Measurements from ENCODE around the gene TOMM6.
A peak's percentile ranks its signal among the peaks of the same experiment; 100 is the strongest.
"Not testable (repeated sequence)": the region's sequence is repeated elsewhere in the genome, so short reads cannot be mapped to it uniquely, and the experiment has no call there.

The TOMM6 gene

GRCh38 chr6:41785254-41785653 lies 2.2 kb upstream of the TOMM6 start:
- DNase-seq (ENCODE audit: low read depth in 3 of 3) = no peak

DNA sequence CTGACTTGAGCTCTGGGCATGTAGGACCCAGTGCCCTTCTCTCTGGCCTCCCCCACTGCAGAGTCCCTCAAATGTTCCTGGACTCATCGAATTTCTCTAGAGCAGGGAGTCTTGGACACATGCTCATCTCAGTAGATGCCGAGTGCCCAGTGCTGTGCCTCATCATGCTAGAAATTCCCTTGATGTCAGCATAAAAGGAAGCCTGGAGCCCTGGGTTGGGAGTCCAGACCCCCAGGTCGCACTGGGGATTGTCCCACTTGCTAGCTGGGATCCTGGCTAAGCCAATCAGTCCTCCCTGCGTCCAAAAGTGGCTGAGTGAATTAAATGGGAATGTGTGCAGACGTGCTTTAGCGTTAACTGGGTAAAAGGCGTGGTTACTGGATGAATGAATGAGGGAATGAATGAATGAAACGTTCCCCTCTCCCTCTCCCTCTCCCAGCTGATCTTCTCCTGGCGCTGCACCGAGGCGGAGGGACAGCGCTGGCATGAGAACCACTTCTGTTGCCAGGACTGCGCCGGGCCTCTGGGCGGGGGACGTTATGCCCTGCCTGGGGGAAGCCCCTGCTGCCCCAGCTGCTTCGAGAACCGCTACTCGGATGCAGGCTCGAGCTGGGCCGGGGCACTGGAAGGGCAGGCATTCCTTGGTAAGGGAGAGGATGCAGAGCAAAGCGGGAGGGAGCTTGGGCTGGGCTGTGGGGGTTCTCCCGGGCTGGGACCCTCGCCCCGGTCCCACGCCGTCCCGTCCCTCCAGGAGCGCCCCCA lies 1.6 kb upstream of the TOMM6 start:
- no peak for DNase-seq (ENCODE audit: low read depth in 3 of 3)

DNA sequence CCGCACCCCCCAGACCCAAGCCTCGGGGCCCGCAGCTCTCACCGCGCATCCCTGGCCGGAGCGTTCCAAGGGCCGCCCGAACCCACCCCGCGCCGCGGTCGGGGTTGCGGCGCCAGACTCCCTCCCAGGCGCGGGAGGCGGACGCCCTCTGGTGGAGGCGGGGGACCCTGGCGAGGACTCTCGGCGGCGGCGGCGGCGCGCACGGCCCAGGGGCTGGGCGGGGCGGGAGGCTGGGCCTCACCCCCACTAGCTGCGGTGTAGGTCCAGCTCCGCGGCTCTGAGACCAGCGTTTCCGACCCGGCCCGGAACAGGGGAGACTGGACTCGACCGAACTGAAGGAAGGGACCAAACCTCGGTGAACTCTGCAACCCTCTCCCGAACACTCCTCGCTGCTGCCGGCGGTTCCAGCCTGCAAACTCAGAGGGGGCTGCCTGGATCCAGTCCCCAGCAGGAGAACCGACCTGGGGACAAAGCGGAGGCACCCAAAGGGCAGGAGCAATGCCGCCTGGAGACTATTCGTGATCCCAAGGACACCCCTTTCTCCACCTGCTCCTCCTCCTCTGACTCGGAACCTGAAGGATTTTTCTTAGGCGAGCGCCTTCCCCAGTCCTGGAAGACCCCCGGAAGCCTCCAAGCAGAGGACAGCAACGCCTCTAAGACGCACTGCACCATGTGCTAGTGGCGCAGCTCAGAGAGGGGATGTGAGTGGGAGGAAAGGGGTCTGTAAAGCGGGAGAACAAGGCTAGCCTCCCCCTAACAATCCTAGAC lies 859 bp upstream of the TOMM6 start:
- peak; percentile 73 to 90 (median 79) for DNase-seq (ENCODE audit: low read depth in 3 of 3)

DNA sequence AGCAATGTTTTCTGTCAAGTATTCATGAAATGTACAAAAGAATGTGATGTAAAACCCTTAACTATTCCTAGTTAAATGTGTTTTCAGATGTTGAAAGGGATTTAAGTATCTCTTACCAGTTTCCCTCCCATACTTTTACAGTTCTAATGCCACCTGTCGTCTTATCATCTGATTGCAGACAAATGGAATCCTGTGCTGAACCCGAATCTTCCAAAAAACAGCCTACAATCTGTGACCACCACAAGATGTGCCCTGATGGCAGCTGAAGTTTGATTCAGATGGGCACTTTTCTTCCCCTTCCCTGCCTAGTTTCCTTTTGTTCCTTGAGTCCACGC lies 1.9 kb downstream of the TOMM6 start:
- DNase-seq (ENCODE audit: low read depth in 3 of 3) = no peak

GRCh38 chr6:41790045-41790444 lies 2.6 kb downstream of the TOMM6 start:
- no peak for DNase-seq (ENCODE audit: low read depth in 3 of 3)

GRCh38 chr6:41791305-41791704 lies 3.8 kb downstream of the TOMM6 start:
- DNase-seq (ENCODE audit: low read depth in 3 of 3) = no peak

DNA sequence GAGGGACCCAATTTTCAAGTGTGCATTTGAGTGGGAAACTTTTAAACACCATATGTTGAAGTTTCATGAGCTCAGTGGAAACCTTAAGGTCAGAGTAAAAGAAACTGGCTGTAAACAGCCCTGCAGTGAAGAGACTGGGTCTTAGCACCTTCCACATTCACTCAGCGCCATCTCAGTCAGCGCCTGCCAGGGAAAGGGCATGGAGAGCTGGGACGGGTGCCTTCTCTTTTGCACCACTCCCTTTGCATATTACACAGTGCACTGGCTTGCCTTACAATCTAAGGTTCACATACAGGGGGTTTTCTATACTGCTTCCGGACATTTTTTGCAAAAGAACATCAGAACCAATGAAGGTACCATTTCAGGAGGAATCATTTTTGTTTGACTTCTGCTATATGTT lies 4.5 kb downstream of the TOMM6 start:
- DNase-seq (ENCODE audit: low read depth in 3 of 3) = no peak

GRCh38 chr6:41796474-41796873 lies 9.0 kb downstream of the TOMM6 start:
- DNase-seq (ENCODE audit: low read depth in 3 of 3) = no peak

- no peak for DNase-seq (ENCODE audit: low read depth in 3 of 3)
These were observed 11.5 kb downstream of the TOMM6 start for GRCh38 chr6:41798901-41799558.

- no peak for DNase-seq (ENCODE audit: low read depth in 3 of 3)
These were observed 12.0 kb downstream of the TOMM6 start for GRCh38 chr6:41799559-41799911.

- DNase-seq (ENCODE audit: low read depth in 3 of 3) = no peak
These were observed 13.9 kb downstream of the TOMM6 start for GRCh38 chr6:41801380-41801779.

DNA sequence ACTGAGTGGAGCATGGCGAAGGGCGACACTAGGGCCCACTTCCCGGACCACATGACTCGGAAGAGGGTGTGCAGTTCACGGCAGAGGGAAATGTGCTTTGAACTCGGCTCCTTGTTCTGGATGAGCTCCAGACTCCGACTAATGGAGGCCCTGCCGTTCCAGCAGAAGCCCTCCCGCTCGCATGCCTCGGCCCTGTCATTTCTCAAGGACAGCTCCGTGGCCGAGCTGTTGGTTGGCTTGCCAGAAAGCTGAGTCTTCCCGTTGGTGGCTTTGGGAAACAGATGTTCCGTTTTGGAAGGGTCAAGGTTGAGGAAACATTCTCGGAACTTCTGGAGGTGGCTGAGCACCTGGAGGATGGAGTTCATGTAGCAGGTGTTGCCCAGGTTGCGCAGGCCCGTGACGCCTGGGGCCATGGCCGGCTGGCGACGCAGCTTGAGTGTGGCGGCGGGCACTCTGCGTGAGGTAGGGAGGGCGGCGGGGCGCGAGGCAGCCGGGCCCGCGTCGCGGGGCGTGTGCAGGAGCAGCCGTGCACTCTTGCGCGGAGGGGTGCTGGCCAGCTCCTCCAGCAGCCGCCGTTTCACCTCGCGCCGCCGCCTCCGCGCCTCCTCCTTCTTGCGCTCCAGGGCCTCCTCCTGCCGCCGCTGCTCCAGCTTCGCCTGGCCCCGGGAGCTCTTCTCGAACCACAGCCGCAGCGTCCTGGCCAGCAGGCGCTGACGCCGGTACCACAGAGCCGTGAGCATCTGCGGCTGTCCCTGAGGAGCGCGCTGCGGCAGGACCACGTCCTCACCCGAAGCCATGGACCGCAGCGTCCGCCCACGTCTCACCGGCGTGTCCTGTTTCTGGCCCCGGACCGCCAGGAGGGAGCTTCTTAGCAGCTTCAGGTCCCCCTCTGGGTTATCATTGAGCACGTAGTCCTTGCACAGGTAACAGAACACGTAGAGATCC lies 18.6 kb downstream of the TOMM6 start:
- no peak for DNase-seq (ENCODE audit: low read depth in 3 of 3)

DNA sequence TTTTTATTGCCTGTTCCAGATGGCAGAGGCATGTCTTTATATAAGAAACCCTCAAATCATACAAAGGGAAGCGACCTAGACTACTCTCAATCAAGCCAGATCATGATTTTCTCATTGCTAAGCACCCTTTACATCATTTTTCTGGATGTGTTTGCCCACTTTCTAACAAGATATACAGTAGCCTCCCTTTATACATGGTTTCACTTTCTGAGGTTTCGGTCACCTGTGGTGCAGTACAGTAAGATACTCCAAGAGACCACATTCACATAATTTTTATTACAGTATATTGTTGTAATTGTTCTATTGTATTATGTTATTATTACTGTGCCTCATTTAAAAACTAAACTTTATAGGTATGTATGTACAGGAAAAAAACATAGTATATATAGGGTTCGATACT lies 23.6 kb downstream of the TOMM6 start:
- no peak for DNase-seq (ENCODE audit: low read depth in 3 of 3)

- DNase-seq (ENCODE audit: low read depth in 3 of 3) = not testable (repeated sequence)
These were observed 24.5 kb downstream of the TOMM6 start for GRCh38 chr6:41811946-41812345.

- DNase-seq (ENCODE audit: low read depth in 3 of 3) = no peak
These were observed 26.0 kb downstream of the TOMM6 start for GRCh38 chr6:41813469-41813868.

- no peak for DNase-seq (ENCODE audit: low read depth in 3 of 3)
These were observed 26.5 kb downstream of the TOMM6 start for GRCh38 chr6:41813956-41814355.

DNA sequence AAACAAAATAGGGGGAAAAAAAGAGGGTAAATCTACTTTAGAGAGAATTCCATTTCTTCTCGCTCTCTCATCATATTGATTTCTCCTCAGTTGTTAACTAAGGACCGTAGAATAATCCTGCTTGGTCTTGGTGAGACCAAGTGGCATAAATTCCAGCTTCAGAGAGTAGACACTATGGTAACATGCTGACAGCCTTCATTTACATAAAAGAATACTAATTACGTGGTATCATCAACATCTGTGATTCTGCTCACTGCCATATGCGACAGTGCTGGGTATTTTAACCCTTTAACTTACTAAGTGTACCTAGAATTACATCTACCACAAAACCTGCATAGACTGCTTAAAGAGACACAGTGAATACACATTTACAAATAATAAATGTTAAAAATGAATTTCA lies 27.1 kb downstream of the TOMM6 start:
- no peak for DNase-seq (ENCODE audit: low read depth in 3 of 3)

DNA sequence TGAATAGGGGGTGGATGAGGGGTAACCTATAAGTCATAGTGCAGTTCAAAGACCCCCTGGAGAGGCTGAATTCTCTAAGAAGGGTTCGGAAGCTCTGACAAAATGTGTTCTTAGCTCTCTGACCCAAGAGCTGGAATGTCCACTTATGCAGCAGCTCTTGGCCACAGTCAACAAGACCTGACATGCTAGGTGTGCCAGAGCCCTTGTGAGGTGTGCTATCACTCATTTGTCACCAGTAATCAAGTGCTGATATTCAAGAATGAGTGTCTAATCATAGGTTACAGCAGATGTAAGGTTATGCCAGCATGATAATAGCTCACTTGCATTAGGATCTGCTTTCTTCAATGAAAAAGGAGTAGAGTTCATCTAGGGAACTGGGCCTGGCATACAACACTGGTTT lies 28.1 kb downstream of the TOMM6 start:
- DNase-seq (ENCODE audit: low read depth in 3 of 3) = no peak

- DNase-seq (ENCODE audit: low read depth in 3 of 3) = no peak
These were observed 31.0 kb downstream of the TOMM6 start for GRCh38 chr6:41818271-41819054.

GRCh38 chr6:41821266-41821665 lies 33.8 kb downstream of the TOMM6 start:
- DNase-seq (ENCODE audit: low read depth in 3 of 3) = no peak

DNA sequence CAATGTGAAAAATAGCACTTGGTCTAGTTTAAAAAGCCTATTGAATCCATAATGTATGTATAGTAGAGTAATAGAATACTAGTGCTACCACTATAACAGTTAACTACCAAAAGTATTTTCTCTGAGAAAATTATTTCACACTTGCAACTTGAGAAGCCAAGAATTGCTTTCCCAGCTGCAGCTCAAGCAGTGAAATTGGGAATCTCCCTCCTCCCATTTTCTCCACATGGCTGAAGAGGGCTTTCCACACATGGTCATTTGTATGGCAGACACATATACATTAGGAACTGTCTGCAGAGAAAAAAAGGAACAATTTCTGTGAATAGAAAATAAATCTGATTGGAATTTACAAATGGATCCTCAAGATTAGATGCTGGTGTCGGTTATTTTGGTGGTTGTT lies 34.5 kb downstream of the TOMM6 start:
- no peak for DNase-seq (ENCODE audit: low read depth in 3 of 3)
